HG03378 (cell line): ENCODE measurements around the gene SLX9.
"Not testable (repeated sequence)": the region's sequence is repeated elsewhere in the genome, so short reads cannot be mapped to it uniquely, and the experiment has no call there.

Experiments
- ATAC-seq: cut with Tn5 transposase; IDR thresholded peaks from one replicate; pipeline ENCODE4 v1.9.1; 2021; ENCODE audit warnings: mild to moderate bottlenecking, moderate library complexity; ENCODE audit not compliant: unreplicated experiment

SLX9 gene

GRCh38 chr21:44975720-44976555, 36.1 kb downstream of the SLX9 start:
- ATAC-seq, result no peak

- ATAC-seq, result not testable (repeated sequence)
Measured at GRCh38 chr21:44976556-44977393, 36.9 kb downstream of the SLX9 start.

- no peak for ATAC-seq
Measured at GRCh38 chr21:44977616-44978340, 37.9 kb downstream of the SLX9 start.

- no peak for ATAC-seq
Measured at GRCh38 chr21:44979687-44980561, 40.1 kb downstream of the SLX9 start.

GRCh38 chr21:44980562-44981489, 41.0 kb downstream of the SLX9 start:
- ATAC-seq, result no peak

- ATAC-seq, result no peak
Measured at GRCh38 chr21:44982558-44983250, 42.9 kb downstream of the SLX9 start.

GRCh38 chr21:44983421-44984206, 43.8 kb downstream of the SLX9 start:
- ATAC-seq, result no peak

GRCh38 chr21:44984428-44984791, 44.6 kb downstream of the SLX9 start:
- ATAC-seq, result no peak

GRCh38 chr21:44984792-44985440, 45.1 kb downstream of the SLX9 start:
- ATAC-seq, result no peak

GRCh38 chr21:44985441-44986401, 45.9 kb downstream of the SLX9 start:
- ATAC-seq, result no peak

GRCh38 chr21:44986471-44987291, 46.9 kb downstream of the SLX9 start:
- no peak for ATAC-seq

GRCh38 chr21:44987301-44987885, 47.6 kb downstream of the SLX9 start:
- ATAC-seq, result no peak

- no peak for ATAC-seq
Measured at GRCh38 chr21:44987886-44988606, 48.2 kb downstream of the SLX9 start.
